K562 (cell line): ENCODE results near the gene PLAC8L1. TPM values are rescaled to one million over a fixed set of nuclear protein-coding genes. Genes with fewer than 3 reads are reported as not detected.

Experiments used
- ATAC-seq: fragments of 200-7000 bp; cut with Tn5 transposase; 3 replicates; pipeline ENCODE4 v1.9.1; 2020; ENCODE audit warnings: moderate library complexity
- BruUV-seq: library from RNA; stranded (reverse); fragments of 400-500 nt; replicated peaks from 2 replicates; lab custom pipeline; 2021; lab: Mats Ljungman, UMichigan
- CTCF ChIA-PET: fragments of 300-600 bp; formaldehyde crosslinking; extraction: SDS; loops from one replicate; lab custom pipeline; 2021; ENCODE audit warnings: low intra/inter-chr PET ratio; lab: Yijun Ruan, JAX
- POLR2A ChIA-PET: fragments of 300-600, 350-650 bp; sonication (Branson Sonifier 250); formaldehyde crosslinking; extraction: SDS; loops from one replicate; lab custom pipeline; 2021; ENCODE audit warnings: antibody characterized with exemption, inconsistent platforms; lab: Yijun Ruan, JAX
- DNase-seq, 4 experiments: peaks; one replicate each; pipeline versions ENCODE4 v3.0.0 to v3.0.0-alpha.2; 2011 to 2018; ENCODE audit warnings: low spot score in 3 of 4, mixed read lengths in 3 of 4; ENCODE audit errors: extremely low read depth in 1 of 4
- FAIRE-seq: peaks from 2 replicates; lab custom pipeline; 2011; peaks lifted over from hg19 to GRCh38; lab: Jason Lieb, UNC
- H2AFZ ChIP-seq: 2 replicates; pipeline ENCODE4 v1.6.0; 2011; ENCODE audit warnings: low read depth, low read length, control low read depth, inconsistent platforms
- H3K27ac ChIP-seq: fragments of 200-600 bp; 3 replicates; pipeline ENCODE4 v1.8.0; 2011; ENCODE audit warnings: low read depth, mild to moderate bottlenecking, control low read depth, inconsistent platforms, low read length, moderate library complexity, mixed read lengths; ENCODE audit errors: extremely low read depth
- H3K27me3 ChIP-seq, 2 experiments: fragments of 300-600 bp in 1 of 2; 2 replicates in 1 of 2; 3 replicates in 1 of 2; pipeline versions ENCODE4 v1.6.0 to v1.8.0; 2011; ENCODE audit warnings: inconsistent platforms in 2 of 2, low read length in 2 of 2, mild to moderate bottlenecking in 1 of 2, mixed read lengths in 1 of 2, moderate library complexity in 1 of 2; ENCODE audit not compliant: control insufficient read depth in 2 of 2, insufficient read depth in 2 of 2
- H3K36me3 ChIP-seq: fragments of 300-600 bp; 3 replicates; pipeline ENCODE4 v1.8.0; 2011; ENCODE audit warnings: mild to moderate bottlenecking, low read length, inconsistent platforms; ENCODE audit not compliant: control insufficient read depth, insufficient read depth
- H3K4me1 ChIP-seq, 2 experiments: fragments of 200-600 bp in 1 of 2; replicated peaks in 1 of 2; 2 replicates in 1 of 2; 3 replicates in 1 of 2; pipeline versions ENCODE4 v1.5.1 to v1.8.0; 2011; ENCODE audit warnings: inconsistent platforms in 2 of 2, low read length in 2 of 2, mild to moderate bottlenecking in 1 of 2, mixed read lengths in 1 of 2, moderate library complexity in 1 of 2; ENCODE audit not compliant: control insufficient read depth in 2 of 2, insufficient read depth in 2 of 2
- H3K4me2 ChIP-seq: 2 replicates; pipeline ENCODE4 v1.6.1; 2011; ENCODE audit warnings: low read length, control low read depth, inconsistent platforms, mixed read lengths; ENCODE audit not compliant: insufficient read depth
- H3K4me3 ChIP-seq: fragments of 200-600 bp; sonication (generic), shearing (Covaris generic); 2 replicates; pipeline ENCODE4 v1.5.1; 2016; ENCODE audit warnings: control low read depth, inconsistent platforms
- H3K79me2 ChIP-seq: fragments of 200-600 bp; 3 replicates; pipeline ENCODE4 v1.8.0; 2011; ENCODE audit warnings: low read length, inconsistent platforms; ENCODE audit not compliant: control insufficient read depth, insufficient read depth
- H3K9ac ChIP-seq, 2 experiments: 2 replicates each; pipeline versions ENCODE4 v1.6.0 to v1.6.1; 2011; ENCODE audit warnings: low read depth in 2 of 2, low read length in 2 of 2, control low read depth in 1 of 2, inconsistent platforms in 1 of 2, mild to moderate bottlenecking in 1 of 2, mixed read lengths in 1 of 2; ENCODE audit not compliant: insufficient read depth in 1 of 2
- H3K9me1 ChIP-seq: one replicate; pipeline ENCODE4 v1.6.0; 2011; ENCODE audit warnings: inconsistent platforms, mild to moderate bottlenecking, low read length, moderate library complexity; ENCODE audit not compliant: control insufficient read depth, insufficient read depth
- H3K9me3 ChIP-seq: replicated peaks from 2 replicates; pipeline ENCODE4 v1.5.1; 2011; ENCODE audit warnings: low read depth, low read length, inconsistent platforms; ENCODE audit not compliant: control insufficient read depth, insufficient read depth
- H4K20me1 ChIP-seq: replicated peaks from 2 replicates; pipeline ENCODE4 v1.6.1; 2011; ENCODE audit warnings: low read length, inconsistent platforms, mixed read lengths; ENCODE audit not compliant: control insufficient read depth, insufficient read depth
- GTF2A2 ChIP-seq: IDR thresholded peaks from 2 replicates; pipeline ENCODE4 v1.6.1; 2016; ENCODE audit warnings: mild to moderate bottlenecking, missing genetic modification characterization, missing compliant biosample characterization
- NELFE ChIP-seq: IDR thresholded peaks from 2 replicates; pipeline ENCODE4 v1.6.1; 2011; ENCODE audit warnings: mild to moderate bottlenecking; ENCODE audit not compliant: insufficient read depth, insufficient read length
- SREBF2 ChIP-seq: sonication (generic); formaldehyde crosslinking; IDR thresholded peaks from 2 replicates; pipeline ENCODE4 v1.4.0; 2020; ENCODE audit warnings: mild to moderate bottlenecking, missing genetic modification reagents
- TAF15 ChIP-seq: fragments of 200-400 bp; formaldehyde crosslinking; IDR thresholded peaks from 2 replicates; pipeline ENCODE4 v1.6.1; 2017; ENCODE audit warnings: mild to moderate bottlenecking, low read depth, low read length, moderate library complexity
- TOE1 ChIP-seq, 2 experiments: fragments of 450-650 bp in 1 of 2; sonication (generic) in 1 of 2; formaldehyde crosslinking in 1 of 2; IDR thresholded peaks; 2 replicates each; pipeline versions ENCODE4 v1.7.1 to v1.8.0; 2016 to 2022; ENCODE audit warnings: borderline replicate concordance in 2 of 2, mild to moderate bottlenecking in 2 of 2, antibody characterized with exemption in 1 of 2, inconsistent platforms in 1 of 2, low read depth in 1 of 2, missing genetic modification reagents in 1 of 2, moderate library complexity in 1 of 2
- ZFPM2 ChIP-seq: fragments of 250-450 bp; sonication (Bioruptor Pico); IDR thresholded peaks from 2 replicates; pipeline ENCODE4 v1.5.1; 2022; ENCODE audit warnings: mild to moderate bottlenecking
- ZNF124 ChIP-seq: sonication (generic); formaldehyde crosslinking; IDR thresholded peaks from 2 replicates; pipeline ENCODE4 v1.8.1; 2022; ENCODE audit warnings: missing genetic modification reagents
- ZNF79 ChIP-seq: fragments of 250-450 bp; sonication (Bioruptor Pico); IDR thresholded peaks from 2 replicates; pipeline ENCODE4 v1.4.0; 2020; ENCODE audit warnings: low read depth, mild to moderate bottlenecking, moderate library complexity
- WGBS: fragments of 100-300 bp; shearing (Covaris generic); methylation state at CpG from one replicate; pipeline ENCODE4 v1.1.6; 2016; ENCODE audit warnings: low coverage, mixed read lengths; ENCODE audit not compliant: insufficient coverage; ENCODE audit errors: missing lambda C conversion rate; 5-methylcytosine and 5-hydroxymethylcytosine counted together
- in situ Hi-C: fragments of 300-500 bp; cut with MboI; formaldehyde crosslinking; loops from 4 replicates; pipeline ENCODE4 v1.15.0; 2018; ENCODE audit warnings: inconsistent platforms, mixed read lengths
- intact Hi-C: fragments of 100-400 bp; cut with micrococcal nuclease; formaldehyde crosslinking; loops from 2 replicates; pipeline ENCODE4 v1.14.2; 2022
- polyA plus RNA-seq, 8 experiments: library from polyadenylated mRNA; depleted of rRNA in 4 of 8; stranded (reverse) in 5 of 8; unstranded in 3 of 8; fragments of >200 nt; fragmentation: Nextera tagmentation in 2 of 8; fragmentation: Illumina TruSeq in 1 of 8; extraction: Ambion mirVana in 2 of 8; extraction: Trizol in 1 of 8; gene quantifications; 2 replicates each; pipeline versions ENCODE4 v1.2.1 to v1.2.3, GENCODE V29; 2011 to 2014; ENCODE audit warnings: inconsistent platforms in 1 of 8, missing spikeins in 1 of 8
- total RNA-seq, 7 experiments: library from RNA; depleted of rRNA in 6 of 7; stranded (reverse); fragments of >200 nt in 6 of 7; fragmentation: Illumina TruSeq in 2 of 7; extraction: Trizol in 2 of 7; gene quantifications; 2 replicates each; pipeline versions ENCODE4 v1.2.1 to v1.2.3, GENCODE V29; 2011 to 2021; ENCODE audit warnings: low replicate concordance in 1 of 7
- TF ChIP-seq, protein P1 (sequence below): fragments of 250-450 bp; sonication (Bioruptor Pico); IDR thresholded peaks from 2 replicates; pipeline ENCODE4 v1.5.0; 2021
- TF ChIP-seq, protein P2 (sequence below), 2 experiments: IDR thresholded peaks; 2 replicates each; pipeline ENCODE4 v1.6.1; 2012; ENCODE audit warnings: improper control_type of control experiment in 2 of 2, low read depth in 2 of 2, low read length in 2 of 2, borderline replicate concordance in 1 of 2

Gene PLAC8L1
- total and polyA plus RNA-seq, 9 of the 15 experiments (the other 6 are each of a cell fraction or from before 2014, with no cell fraction given): 0.10 to 0.43 (median 0.26) TPM; not detected in 3

- Histone ChIP-seq H3K4me1 (peaks cover 5 to 14% of the 10 kb centered on the region in 2 experiments; a peak in 3 of 5 replicates), H3K79me2 (no peaks in the 10 kb centered on the region), H4K20me1 (no peaks in the 10 kb centered on the region), H3K4me2 (no peak overlapping the region), H2AFZ (0 out of 2 replicates have a peak overlapping the region, but pooled peaks have one; percentile 18), H3K27ac (no peak overlapping the region), H3K36me3 (no peaks in the 10 kb centered on the region), H3K4me3 (no peak overlapping the region), H3K9me3 (no peaks in the 10 kb centered on the region), H3K9me1 (no peaks in the 10 kb centered on the region), H3K27me3 (no peaks in the 10 kb centered on the region), H3K9ac (0 out of 4 replicates have a peak overlapping the region, but pooled peaks of 1 of the 2 experiments have one; percentile 1)
- TF ChIP-seq GTF2A2 (tag): no peak
- TF ChIP-seq, protein P1, sequence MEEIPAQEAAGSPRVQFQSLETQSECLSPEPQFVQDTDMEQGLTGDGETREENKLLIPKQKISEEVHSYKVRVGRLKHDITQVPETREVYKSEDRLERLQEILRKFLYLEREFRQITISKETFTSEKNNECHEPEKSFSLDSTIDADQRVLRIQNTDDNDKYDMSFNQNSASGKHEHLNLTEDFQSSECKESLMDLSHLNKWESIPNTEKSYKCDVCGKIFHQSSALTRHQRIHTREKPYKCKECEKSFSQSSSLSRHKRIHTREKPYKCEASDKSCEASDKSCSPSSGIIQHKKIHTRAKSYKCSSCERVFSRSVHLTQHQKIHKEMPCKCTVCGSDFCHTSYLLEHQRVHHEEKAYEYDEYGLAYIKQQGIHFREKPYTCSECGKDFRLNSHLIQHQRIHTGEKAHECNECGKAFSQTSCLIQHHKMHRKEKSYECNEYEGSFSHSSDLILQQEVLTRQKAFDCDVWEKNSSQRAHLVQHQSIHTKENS (CRISPR knock-in tag): no peak
- no peak for TF ChIP-seq SREBF2 (CRISPR knock-in tag)
- TF ChIP-seq ZNF124: no peak
- no peak for TF ChIP-seq TOE1 (IDR thresholded peaks at IDR 0.05; ENCODE audit: borderline replicate concordance)
- no peak for TF ChIP-seq TOE1 (CRISPR knock-in tag; IDR thresholded peaks at IDR 0.05; ENCODE audit: borderline replicate concordance, low read depth)
- TF ChIP-seq, protein P2, sequence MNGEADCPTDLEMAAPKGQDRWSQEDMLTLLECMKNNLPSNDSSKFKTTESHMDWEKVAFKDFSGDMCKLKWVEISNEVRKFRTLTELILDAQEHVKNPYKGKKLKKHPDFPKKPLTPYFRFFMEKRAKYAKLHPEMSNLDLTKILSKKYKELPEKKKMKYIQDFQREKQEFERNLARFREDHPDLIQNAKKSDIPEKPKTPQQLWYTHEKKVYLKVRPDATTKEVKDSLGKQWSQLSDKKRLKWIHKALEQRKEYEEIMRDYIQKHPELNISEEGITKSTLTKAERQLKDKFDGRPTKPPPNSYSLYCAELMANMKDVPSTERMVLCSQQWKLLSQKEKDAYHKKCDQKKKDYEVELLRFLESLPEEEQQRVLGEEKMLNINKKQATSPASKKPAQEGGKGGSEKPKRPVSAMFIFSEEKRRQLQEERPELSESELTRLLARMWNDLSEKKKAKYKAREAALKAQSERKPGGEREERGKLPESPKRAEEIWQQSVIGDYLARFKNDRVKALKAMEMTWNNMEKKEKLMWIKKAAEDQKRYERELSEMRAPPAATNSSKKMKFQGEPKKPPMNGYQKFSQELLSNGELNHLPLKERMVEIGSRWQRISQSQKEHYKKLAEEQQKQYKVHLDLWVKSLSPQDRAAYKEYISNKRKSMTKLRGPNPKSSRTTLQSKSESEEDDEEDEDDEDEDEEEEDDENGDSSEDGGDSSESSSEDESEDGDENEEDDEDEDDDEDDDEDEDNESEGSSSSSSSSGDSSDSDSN (IDR thresholded peaks at IDR 0.05; ENCODE audit: borderline replicate concordance in 1 of 2, low read depth in 2 of 2, low read length in 2 of 2): no peak
- TF ChIP-seq ZFPM2 (CRISPR knock-in tag): no peak
- no peak for TF ChIP-seq ZNF79 (CRISPR knock-in tag)
- no peak for TF ChIP-seq NELFE
- no peak for TF ChIP-seq TAF15
- POLR2A ChIA-PET: no interaction called here
- 60% methylated on average over 4 of the region's 4 CpGs for WGBS
- BruUV-seq: no TSS peak
- ATAC-seq (no peak), FAIRE-seq (no peak), DNase-seq (no peak)
- intact Hi-C loops (loop anchor here (5.0 kb wide), 2 partner anchors 140 to 365 kb away; no protein-coding TSS in a partner anchor), in situ Hi-C loops (no loop called here)
- CTCF ChIA-PET: no interaction called here
Measured at GRCh38 chr5:146047396-146047795, 58.0 kb downstream of the PLAC8L1 start.
